IMR-90 (cell line): ENCODE measurements around the gene TXNDC15. TPM values are rescaled to one million over a fixed set of nuclear protein-coding genes. Genes with fewer than 3 reads are reported as not detected.
A peak's percentile ranks its signal among the peaks of the same experiment; 100 is the strongest.

Source experiments
- ATAC-seq: fragments of 200-7000 bp; cut with Tn5 transposase; 2 replicates; pipeline ENCODE4 v1.9.1; 2020; ENCODE audit warnings: low read depth, mild to moderate bottlenecking, moderate library complexity
- BruUV-seq: library from RNA; stranded (reverse); fragments of 400-500 nt; replicated peaks from 2 replicates; lab custom pipeline; 2021; lab: Mats Ljungman, UMichigan
- CTCF ChIA-PET: fragments of 300-600 bp; formaldehyde crosslinking; extraction: SDS; loops from one replicate; lab custom pipeline; 2021; ENCODE audit warnings: antibody characterized with exemption; lab: Yijun Ruan, JAX
- POLR2A ChIA-PET: fragments of 300-600 bp; sonication (Branson Sonifier 250); formaldehyde crosslinking; loops from one replicate; lab custom pipeline; 2022; ENCODE audit warnings: antibody characterized with exemption; ENCODE audit not compliant: unreplicated experiment; lab: Charles Lee
- DNase-seq: peaks from one replicate; pipeline ENCODE4 v3.0.0; 2013
- H2AFZ ChIP-seq: replicated peaks from 2 replicates; pipeline ENCODE3; 2013; ENCODE audit warnings: low read length, mild to moderate bottlenecking; ENCODE audit not compliant: poor library complexity
- H2AK5ac ChIP-seq: 2 replicates; pipeline ENCODE4 v1.6.1; 2013; ENCODE audit warnings: low read depth, low read length, inconsistent platforms
- H2AK9ac ChIP-seq: replicated peaks from 2 replicates; pipeline ENCODE3; 2013; ENCODE audit warnings: mild to moderate bottlenecking, low read depth, low read length, moderate library complexity; ENCODE audit not compliant: poor library complexity
- H2BK120ac ChIP-seq: 2 replicates; pipeline ENCODE4 v1.6.1; 2013; ENCODE audit warnings: low read depth, low read length, inconsistent platforms
- H2BK15ac ChIP-seq: 3 replicates; pipeline ENCODE4 v1.6.1; 2013; ENCODE audit warnings: low read depth, low read length, inconsistent platforms
- H2BK20ac ChIP-seq: 2 replicates; pipeline ENCODE4 v1.6.1; 2013; ENCODE audit warnings: low read depth, mild to moderate bottlenecking, inconsistent platforms, low read length, moderate library complexity
- H2BK5ac ChIP-seq: 2 replicates; pipeline ENCODE4 v1.6.1; 2013; ENCODE audit warnings: mild to moderate bottlenecking, low read depth, low read length, inconsistent platforms; ENCODE audit not compliant: poor library complexity, severe bottlenecking
- H3K14ac ChIP-seq: replicated peaks from 2 replicates; pipeline ENCODE4 v1.6.1; 2013; ENCODE audit warnings: low read depth, low read length, inconsistent platforms
- H3K18ac ChIP-seq: 2 replicates; pipeline ENCODE4 v1.6.1; 2013; ENCODE audit warnings: low read depth, low read length, control low read depth
- H3K23ac ChIP-seq: 2 replicates; pipeline ENCODE4 v1.6.1; 2013; ENCODE audit warnings: low read depth, low read length, inconsistent platforms
- H3K27ac ChIP-seq: 2 replicates; pipeline ENCODE4 v1.5.1; 2013; ENCODE audit warnings: mild to moderate bottlenecking, control low read depth, low read length; ENCODE audit not compliant: insufficient read depth
- H3K27me3 ChIP-seq: 2 replicates; pipeline ENCODE4 v1.6.1; 2013; ENCODE audit warnings: low read length; ENCODE audit not compliant: control insufficient read depth, insufficient read depth
- H3K36me3 ChIP-seq: 2 replicates; pipeline ENCODE4 v1.6.1; 2013; ENCODE audit warnings: low read length, mixed read lengths; ENCODE audit not compliant: control insufficient read depth, insufficient read depth
- H3K4ac ChIP-seq: 2 replicates; pipeline ENCODE4 v1.6.1; 2013; ENCODE audit warnings: low read depth, low read length, inconsistent platforms
- H3K4me1 ChIP-seq: 2 replicates; pipeline ENCODE4 v1.6.1; 2013; ENCODE audit warnings: low read length, mixed read lengths; ENCODE audit not compliant: control insufficient read depth, insufficient read depth
- H3K4me2 ChIP-seq: 2 replicates; pipeline ENCODE4 v1.6.1; 2013; ENCODE audit warnings: low read depth, mild to moderate bottlenecking, control low read depth, low read length, moderate library complexity
- H3K4me3 ChIP-seq: 2 replicates; pipeline ENCODE4 v1.5.1; 2013; ENCODE audit warnings: low read depth, mild to moderate bottlenecking, control low read depth, low read length, moderate library complexity; ENCODE audit not compliant: insufficient read depth
- H3K56ac ChIP-seq: 2 replicates; pipeline ENCODE4 v1.6.1; 2013; ENCODE audit warnings: low read length, inconsistent platforms; ENCODE audit not compliant: insufficient read depth; ENCODE audit errors: extremely low read depth
- H3K79me1 ChIP-seq, 2 experiments: 2 replicates each; pipeline ENCODE4 v1.6.1; 2013; ENCODE audit warnings: low read length in 2 of 2, inconsistent platforms in 1 of 2, low read depth in 1 of 2
- H3K9ac ChIP-seq: 2 replicates; pipeline ENCODE4 v1.6.1; 2013; ENCODE audit warnings: low read depth, low read length, control low read depth
- H3K9me1 ChIP-seq: 2 replicates; pipeline ENCODE4 v1.6.1; 2013; ENCODE audit warnings: low read length, inconsistent platforms; ENCODE audit not compliant: insufficient read depth
- H3K9me3 ChIP-seq: 2 replicates; pipeline ENCODE4 v1.6.1; 2013; ENCODE audit warnings: low read length; ENCODE audit not compliant: control insufficient read depth, insufficient read depth
- H4K20me1 ChIP-seq: 2 replicates; pipeline ENCODE4 v1.6.1; 2013; ENCODE audit warnings: low read length, inconsistent platforms; ENCODE audit not compliant: insufficient read depth
- H4K5ac ChIP-seq: 2 replicates; pipeline ENCODE4 v1.6.1; 2013; ENCODE audit warnings: mild to moderate bottlenecking, low read depth, low read length, control low read depth
- H4K8ac ChIP-seq, 2 experiments: 2 replicates each; pipeline ENCODE4 v1.6.1; 2013; ENCODE audit warnings: low read depth in 2 of 2, low read length in 2 of 2, control low read depth in 1 of 2, inconsistent platforms in 1 of 2
- H4K91ac ChIP-seq: 2 replicates; pipeline ENCODE4 v1.6.1; 2013; ENCODE audit warnings: low read depth, low read length, inconsistent platforms; ENCODE audit not compliant: insufficient read depth
- CEBPB ChIP-seq: IDR thresholded peaks from 2 replicates; pipeline ENCODE4 v1.6.1; 2012; ENCODE audit warnings: low read depth, low read length, improper control_type of control experiment
- SMC3 ChIP-seq: fragments of 150-350 bp; IDR thresholded peaks from 2 replicates; pipeline ENCODE4 v1.6.1; 2016; ENCODE audit warnings: low read depth, mild to moderate bottlenecking, antibody characterized with exemption, low read length, moderate library complexity
- whole genome bisulfite sequencing, 2 experiments: methylation state at CpG; one replicate each; pipeline versions ENCODE4 v1.1.5 to v1.1.7; 2013; ENCODE audit warnings: missing lambda C conversion rate in 2 of 2; ENCODE audit not compliant: insufficient read length in 1 of 2; ENCODE audit errors: extremely low coverage in 2 of 2; 5-methylcytosine and 5-hydroxymethylcytosine counted together
- dilution Hi-C: fragments of 300-500 bp; cut with HindIII; formaldehyde crosslinking; loops from one replicate; pipeline ENCODE4 v1.14.3; 2018; ENCODE audit warnings: low sequenced_read_pairs; ENCODE audit not compliant: unreplicated experiment
- in situ Hi-C: fragments of 300-500 bp; cut with MboI; formaldehyde crosslinking; loops from 3 replicates; pipeline ENCODE4 v1.14.3; 2019; ENCODE audit warnings: low sequenced_read_pairs, inconsistent platforms, mixed read lengths
- intact Hi-C: fragments of 100-400 bp; cut with micrococcal nuclease; formaldehyde crosslinking; loops from 2 replicates; pipeline ENCODE4 v1.10.0; 2022
- polyA plus RNA-seq, 3 experiments: library from polyadenylated mRNA; depleted of rRNA; stranded (reverse); fragments of >200 nt; gene quantifications; 2 replicates each; pipeline ENCODE4 v1.2.3, GENCODE V29; 2012; ENCODE audit warnings: low replicate concordance in 1 of 3
- total RNA-seq: library from RNA; depleted of rRNA; stranded (reverse); fragments of >200 nt; gene quantifications from 2 replicates; pipeline ENCODE4 v1.2.3, GENCODE V29; 2012

The TXNDC15 gene
- total and polyA plus RNA-seq, 2 of the 4 experiments (the other 2 are of a cell fraction), result 87.0 to 125 TPM

- Histone ChIP-seq H3K79me1 (peaks cover 24 to 55% of the 10 kb centered on the region in 2 experiments), H2BK20ac (no peak overlapping the region), H3K14ac (no peak overlapping the region), H4K20me1 (peaks cover 12% of the 10 kb centered on the region; the same call in 1 of the 2 replicates), H4K91ac (no peak overlapping the region), H3K9ac (no peak overlapping the region), H4K8ac (no peak overlapping the region), H3K4me1 (peaks cover 5% of the 10 kb centered on the region; the same call in 1 of the 2 replicates), H2BK120ac (no peak overlapping the region), H3K18ac (no peak overlapping the region), H2AK9ac (peak overlapping the region; percentile 58), H3K9me1 (peaks cover 12% of the 10 kb centered on the region; the same call in 1 of the 2 replicates), H2AK5ac (no peak overlapping the region), H3K36me3 (peaks cover 3% of the 10 kb centered on the region), H3K56ac (no peak overlapping the region), H2BK5ac (no peak overlapping the region), H3K4ac (no peak overlapping the region), H3K4me3 (no peak overlapping the region), H4K5ac (no peak overlapping the region), H2AFZ (no peak overlapping the region), H2BK15ac (no peak overlapping the region), H3K4me2 (no peak overlapping the region), H3K23ac (no peak overlapping the region), H3K27ac (no peak overlapping the region), H3K9me3 (no peaks in the 10 kb centered on the region), H3K27me3 (no peaks in the 10 kb centered on the region)
- CTCF ChIA-PET, result interaction anchor here (0.6 kb wide), 1 partner anchor 304 kb away, joined by 10 read pairs; no protein-coding TSS in a partner anchor
- POLR2A ChIA-PET, result no interaction called here
- dilution Hi-C loops, result no loop called here
- no peak for DNase-seq
- in situ Hi-C loops, result no loop called here
- TF ChIP-seq CEBPB, result 0 out of 2 replicates have a peak, but pooled peaks have one; percentile 26
- no peak for TF ChIP-seq SMC3
- WGBS, 2 experiments, result no CpG with 5 or more reads among the region's 3 CpGs
- ATAC-seq, result no peak
- intact Hi-C loops, result no loop called here
- no TSS peak for BruUV-seq
Measured at GRCh38 chr5:134878403-134878802, 4.2 kb downstream of the TXNDC15 start.
